ENCODE results near the gene SRRD. TPM values are rescaled to one million over a fixed set of nuclear protein-coding genes. Genes with fewer than 3 reads are reported as not detected.
A peak's percentile ranks its signal among the peaks of the same experiment; 100 is the strongest.

SRRD gene
- total and polyA plus RNA-seq, 2 of the 13 experiments (the other 11 are each of a cell fraction or from before 2014, with no cell fraction given), result 22.8 to 36.6 TPM

- TF ChIP-seq NFATC3 (CRISPR knock-in tag; IDR thresholded peaks at IDR 0.05) (peak; percentile 75; the same call in 1 of the 2 replicates), ATF7-NPFF (CRISPR knock-in tag; IDR thresholded peaks at IDR 0.05; ENCODE audit: low read depth) (peak; percentile 73), JDP2 (CRISPR knock-in tag; IDR thresholded peaks at IDR 0.05; ENCODE audit: borderline replicate concordance) (no peak), U2AF2 (IDR thresholded peaks at IDR 0.05; ENCODE audit: low read depth, low read length) (no peak), IRF1 (CRISPR knock-in tag; IDR thresholded peaks at IDR 0.05; ENCODE audit: low read depth) (no peak), ZNF354B (CRISPR knock-in tag; IDR thresholded peaks at IDR 0.05) (no peak), ZBTB37 (CRISPR knock-in tag; IDR thresholded peaks at IDR 0.05) (no peak), ZNF256 (CRISPR knock-in tag; conservative IDR thresholded peaks at IDR 0.05) (no peak), ZUFSP (CRISPR knock-in tag; IDR thresholded peaks at IDR 0.05; ENCODE audit: borderline replicate concordance) (no peak), ZNF749 (CRISPR knock-in tag; IDR thresholded peaks at IDR 0.05; ENCODE audit: borderline replicate concordance) (no peak), TCF12 (IDR thresholded peaks at IDR 0.05) (no peak), TCF12 (CRISPR knock-in tag; IDR thresholded peaks at IDR 0.05) (peak; percentile 75; the same call in 1 of the 2 replicates), PHF5A (CRISPR knock-in tag; IDR thresholded peaks at IDR 0.05; ENCODE audit: low read depth, unreplicated experiment) (peak; percentile 54), ZNF660 (CRISPR knock-in tag; IDR thresholded peaks at IDR 0.05; ENCODE audit: borderline replicate concordance, low read depth) (no peak), ARHGAP35 (CRISPR knock-in tag; IDR thresholded peaks at IDR 0.05; ENCODE audit: borderline replicate concordance) (peak; percentile 72), ATF5 (CRISPR knock-in tag; IDR thresholded peaks at IDR 0.05; ENCODE audit: low read depth) (no peak), SUZ12 (IDR thresholded peaks at IDR 0.05; ENCODE audit: low read depth, low read length) (no peak), IKZF4 (CRISPR knock-in tag; IDR thresholded peaks at IDR 0.05; ENCODE audit: borderline replicate concordance, low read depth, not compliant biosample characterization) (peak; percentile 48), PAF1 (CRISPR knock-in tag; IDR thresholded peaks at IDR 0.05) (no peak), ZNF3 (CRISPR knock-in tag; IDR thresholded peaks at IDR 0.05) (no peak), HOXA9 (CRISPR knock-in tag; IDR thresholded peaks at IDR 0.05; ENCODE audit: borderline replicate concordance) (no peak), RFX5 (IDR thresholded peaks at IDR 0.05; ENCODE audit: low read depth, low read length) (peak; percentile 39; the same call in 1 of the 2 replicates), ZNF317 (CRISPR knock-in tag; IDR thresholded peaks at IDR 0.05) (peak; percentile 24; the same call in 1 of the 2 replicates)
- TF ChIP-seq, protein P1, sequence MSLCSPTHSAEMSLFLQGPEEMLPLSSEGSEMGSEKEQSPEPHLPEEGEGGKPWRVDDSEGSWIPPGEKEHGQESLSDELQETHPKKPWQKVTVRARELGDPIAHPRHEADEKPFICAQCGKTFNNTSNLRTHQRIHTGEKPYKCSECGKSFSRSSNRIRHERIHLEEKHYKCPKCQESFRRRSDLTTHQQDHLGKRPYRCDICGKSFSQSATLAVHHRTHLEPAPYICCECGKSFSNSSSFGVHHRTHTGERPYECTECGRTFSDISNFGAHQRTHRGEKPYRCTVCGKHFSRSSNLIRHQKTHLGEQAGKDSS (CRISPR knock-in tag; IDR thresholded peaks at IDR 0.05; ENCODE audit: borderline replicate concordance, low read depth), result peak; percentile 29; the same call in 1 of the 2 replicates
These were observed at the start of gene SRRD, which contains the start of gene HPS4 (continued) for GRCh38 chr22:26483439-26484359.
